Karpas-422 (cell line): ENCODE measurements around the gene VAV3. TPM values are rescaled to one million over a fixed set of nuclear protein-coding genes. Genes with fewer than 3 reads are reported as not detected.

Experiments
- DNase-seq: peaks from one replicate; pipeline ENCODE4 v3.0.0-alpha.2; 2015
- H2AFZ ChIP-seq: fragments of 200-600 bp; sonication (generic); 2 replicates; pipeline ENCODE4 v1.6.1; 2014; ENCODE audit warnings: antibody characterized with exemption, low read length, mixed read lengths
- H3K27ac ChIP-seq: fragments of 200-600 bp; sonication (generic); 2 replicates; pipeline ENCODE4 v1.5.1; 2014; ENCODE audit warnings: mild to moderate bottlenecking, low read length, moderate library complexity
- H3K27me3 ChIP-seq: fragments of 200-600 bp; sonication (generic); 2 replicates; pipeline ENCODE4 v1.6.1; 2014; ENCODE audit warnings: low read length, mixed read lengths
- H3K36me3 ChIP-seq: fragments of 200-600 bp; sonication (generic); 2 replicates; pipeline ENCODE4 v1.6.1; 2014; ENCODE audit warnings: low read length, mixed read lengths; ENCODE audit not compliant: insufficient read depth
- H3K4me1 ChIP-seq: fragments of 200-600 bp; sonication (generic); 2 replicates; pipeline ENCODE4 v1.6.1; 2014; ENCODE audit warnings: mild to moderate bottlenecking, low read length, mixed read lengths
- H3K4me2 ChIP-seq: fragments of 200-600 bp; sonication (generic); 2 replicates; pipeline ENCODE4 v1.6.1; 2014; ENCODE audit warnings: low read length, low read depth, mild to moderate bottlenecking; ENCODE audit not compliant: poor library complexity, severe bottlenecking
- H3K4me3 ChIP-seq: fragments of 200-600 bp; sonication (generic); 2 replicates; pipeline ENCODE4 v1.5.1; 2014; ENCODE audit warnings: mild to moderate bottlenecking, antibody characterized with exemption, low read length, mixed read lengths
- H3K79me2 ChIP-seq: fragments of 200-600 bp; sonication (generic); 2 replicates; pipeline ENCODE4 v1.6.1; 2014; ENCODE audit warnings: mild to moderate bottlenecking, low read length, mixed read lengths
- H3K9ac ChIP-seq: fragments of 200-600 bp; sonication (generic); 2 replicates; pipeline ENCODE4 v1.6.0; 2014; ENCODE audit warnings: low read length
- H3K9me2 ChIP-seq: fragments of 200-600 bp; sonication (generic), shearing (Covaris generic); replicated peaks from 2 replicates; pipeline ENCODE4 v1.6.0; 2014; ENCODE audit warnings: mild to moderate bottlenecking, low read length, moderate library complexity; ENCODE audit not compliant: insufficient read depth
- H3K9me3 ChIP-seq: fragments of 300-700, 200-600 bp; sonication (generic); 2 replicates; pipeline ENCODE4 v1.6.1; 2014; ENCODE audit warnings: low read length, mixed read lengths
- H4K20me1 ChIP-seq: fragments of 200-600 bp; sonication (generic); 2 replicates; pipeline ENCODE4 v1.6.1; 2014; ENCODE audit warnings: mild to moderate bottlenecking, antibody characterized with exemption, low read length, low read depth; ENCODE audit not compliant: insufficient read depth
- total RNA-seq: library from RNA; depleted of rRNA; stranded (reverse); fragments of >200 nt; shearing (Covaris generic); gene quantifications from 2 replicates; pipeline ENCODE4 v1.2.3, GENCODE V29; 2014; ENCODE audit warnings: low replicate concordance

VAV3 gene
- total RNA-seq, 1 experiment from 2014 or later: 1.1 TPM

GRCh38 chr1:107689733-107690132, 275.2 kb downstream of the VAV3 start:
- no peak overlapping the region for H2AFZ ChIP-seq
- H3K4me1 ChIP-seq: no peaks in the 10 kb centered on the region
- no peaks in the 10 kb centered on the region for H3K27me3 ChIP-seq
- H3K27ac ChIP-seq: no peak overlapping the region
- no peaks in the 10 kb centered on the region for H3K36me3 ChIP-seq
- H3K79me2 ChIP-seq: no peaks in the 10 kb centered on the region
- H3K9me3 ChIP-seq: no peaks in the 10 kb centered on the region
- no peaks in the 10 kb centered on the region for H4K20me1 ChIP-seq
- H3K9me2 ChIP-seq: no peaks in the 10 kb centered on the region
- H3K9ac ChIP-seq: no peak overlapping the region
- no peak for DNase-seq
- H3K4me3 ChIP-seq: no peak overlapping the region
- H3K4me2 ChIP-seq: no peak overlapping the region

- DNase-seq: no peak
- H3K9me2 ChIP-seq: no peaks in the 10 kb centered on the region
- H4K20me1 ChIP-seq: no peaks in the 10 kb centered on the region
- H2AFZ ChIP-seq: no peak overlapping the region
- no peak overlapping the region for H3K9ac ChIP-seq
- H3K27ac ChIP-seq: no peak overlapping the region
- H3K79me2 ChIP-seq: no peaks in the 10 kb centered on the region
- H3K9me3 ChIP-seq: no peaks in the 10 kb centered on the region
- H3K4me1 ChIP-seq: no peaks in the 10 kb centered on the region
- no peaks in the 10 kb centered on the region for H3K27me3 ChIP-seq
- H3K36me3 ChIP-seq: no peaks in the 10 kb centered on the region
- H3K4me2 ChIP-seq: no peak overlapping the region
- no peak overlapping the region for H3K4me3 ChIP-seq
Measured at GRCh38 chr1:107689159-107689558, 275.8 kb downstream of the VAV3 start.

DNA sequence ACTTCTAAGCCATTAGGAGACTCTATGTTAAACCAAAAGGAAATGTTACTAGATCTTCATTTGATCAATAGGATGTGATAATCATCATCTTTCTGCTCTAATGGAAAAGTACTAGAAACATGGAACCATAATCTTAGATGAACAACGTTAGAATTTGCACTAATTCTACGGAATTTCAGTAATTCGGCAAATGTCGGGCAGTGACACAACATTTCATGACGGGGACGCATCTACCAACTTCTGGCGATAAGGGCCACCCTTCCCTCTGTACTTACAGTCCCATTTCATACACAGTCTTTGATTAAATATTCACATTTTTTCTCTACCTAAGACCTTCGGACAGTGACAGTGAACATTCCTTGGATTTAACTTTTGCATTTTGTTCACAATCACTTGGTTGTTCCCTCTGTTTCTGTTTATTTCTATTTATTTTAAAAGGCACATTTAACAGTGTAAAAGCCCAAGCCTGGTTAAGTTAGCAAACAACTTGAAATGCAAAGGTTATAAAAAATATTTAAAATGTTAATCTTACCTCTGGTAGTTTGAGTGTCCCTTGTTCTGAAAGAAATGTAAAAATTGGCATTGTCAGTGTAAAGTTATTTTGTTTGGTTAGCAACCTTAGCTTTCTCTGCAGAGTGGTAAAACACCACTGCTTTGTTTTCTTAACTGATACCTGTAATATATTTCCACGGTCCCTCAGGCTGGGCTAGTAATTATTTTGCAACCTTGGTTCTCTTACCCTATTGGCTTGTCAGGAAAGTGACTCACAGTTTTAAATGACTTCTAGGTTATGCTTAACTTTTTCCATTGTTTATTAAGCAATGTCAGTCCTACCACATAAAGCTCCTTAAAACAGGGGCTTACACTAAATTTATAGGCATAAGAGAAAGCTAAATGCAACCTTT, 276.9 kb downstream of the VAV3 start:
- Histone ChIP-seq H2AFZ (no peak overlapping the region), H3K4me3 (no peak overlapping the region), H3K36me3 (no peaks in the 10 kb centered on the region), H3K4me1 (no peaks in the 10 kb centered on the region), H3K9ac (no peak overlapping the region), H3K79me2 (no peaks in the 10 kb centered on the region), H3K27ac (no peak overlapping the region), H3K9me3 (no peaks in the 10 kb centered on the region), H3K9me2 (no peaks in the 10 kb centered on the region), H3K4me2 (no peak overlapping the region), H3K27me3 (no peaks in the 10 kb centered on the region), H4K20me1 (no peaks in the 10 kb centered on the region)
- no peak for DNase-seq

- H3K27me3 ChIP-seq: no peaks in the 10 kb centered on the region
- H3K79me2 ChIP-seq: no peaks in the 10 kb centered on the region
- no peaks in the 10 kb centered on the region for H4K20me1 ChIP-seq
- no peak for DNase-seq
- H3K4me2 ChIP-seq: no peak overlapping the region
- H3K4me3 ChIP-seq: no peak overlapping the region
- H3K27ac ChIP-seq: no peak overlapping the region
- no peaks in the 10 kb centered on the region for H3K36me3 ChIP-seq
- no peaks in the 10 kb centered on the region for H3K9me3 ChIP-seq
- no peaks in the 10 kb centered on the region for H3K4me1 ChIP-seq
- H2AFZ ChIP-seq: no peak overlapping the region
- no peak overlapping the region for H3K9ac ChIP-seq
- H3K9me2 ChIP-seq: no peaks in the 10 kb centered on the region
Measured at GRCh38 chr1:107683683-107684082, 281.3 kb downstream of the VAV3 start.

- H3K79me2 ChIP-seq: no peaks in the 10 kb centered on the region
Measured at GRCh38 chr1:107683191-107683657, 281.8 kb downstream of the VAV3 start.

GRCh38 chr1:107682467-107682866, 282.5 kb downstream of the VAV3 start:
- H3K4me1 ChIP-seq: no peaks in the 10 kb centered on the region
- H3K9me3 ChIP-seq: no peaks in the 10 kb centered on the region
- no peaks in the 10 kb centered on the region for H3K79me2 ChIP-seq
- no peak overlapping the region for H3K4me3 ChIP-seq
- DNase-seq: no peak
- no peak overlapping the region for H2AFZ ChIP-seq
- H3K9ac ChIP-seq: no peak overlapping the region
- no peaks in the 10 kb centered on the region for H3K36me3 ChIP-seq
- no peak overlapping the region for H3K4me2 ChIP-seq
- H3K9me2 ChIP-seq: no peaks in the 10 kb centered on the region
- no peak overlapping the region for H3K27ac ChIP-seq
- no peaks in the 10 kb centered on the region for H4K20me1 ChIP-seq
- no peaks in the 10 kb centered on the region for H3K27me3 ChIP-seq

More at GRCh38 chr1:107683191-107683657, 281.8 kb downstream of the VAV3 start:
- no peaks in the 10 kb centered on the region for H3K9me3 ChIP-seq
- no peaks in the 10 kb centered on the region for H3K36me3 ChIP-seq
- no peak overlapping the region for H3K4me2 ChIP-seq
- no peak overlapping the region for H2AFZ ChIP-seq
- H3K27me3 ChIP-seq: no peaks in the 10 kb centered on the region
- no peak overlapping the region for H3K4me3 ChIP-seq
- H3K4me1 ChIP-seq: no peaks in the 10 kb centered on the region
- no peak overlapping the region for H3K27ac ChIP-seq
- no peak overlapping the region for H3K9ac ChIP-seq
- H3K9me2 ChIP-seq: no peaks in the 10 kb centered on the region
- DNase-seq: no peak
- H4K20me1 ChIP-seq: no peaks in the 10 kb centered on the region

GRCh38 chr1:107681001-107681479, 283.9 kb downstream of the VAV3 start:
- Histone ChIP-seq H3K27ac (no peak overlapping the region), H3K79me2 (no peaks in the 10 kb centered on the region), H3K27me3 (no peaks in the 10 kb centered on the region), H4K20me1 (no peaks in the 10 kb centered on the region), H2AFZ (no peak overlapping the region), H3K9ac (no peak overlapping the region), H3K36me3 (no peaks in the 10 kb centered on the region), H3K4me1 (no peaks in the 10 kb centered on the region), H3K4me3 (no peak overlapping the region), H3K9me3 (no peaks in the 10 kb centered on the region), H3K9me2 (no peaks in the 10 kb centered on the region), H3K4me2 (no peak overlapping the region)
- no peak for DNase-seq

GRCh38 chr1:107680579-107680985, 284.4 kb downstream of the VAV3 start:
- Histone ChIP-seq H3K9ac (no peak overlapping the region), H4K20me1 (no peaks in the 10 kb centered on the region), H2AFZ (no peak overlapping the region), H3K4me3 (no peak overlapping the region), H3K4me2 (no peak overlapping the region), H3K27me3 (no peaks in the 10 kb centered on the region), H3K36me3 (no peaks in the 10 kb centered on the region), H3K79me2 (no peaks in the 10 kb centered on the region), H3K9me2 (no peaks in the 10 kb centered on the region), H3K4me1 (no peaks in the 10 kb centered on the region), H3K9me3 (no peaks in the 10 kb centered on the region), H3K27ac (no peak overlapping the region)
- no peak for DNase-seq
